ENCODE results near the gene RANBP1. TPM values are rescaled to one million over a fixed set of nuclear protein-coding genes. Genes with fewer than 3 reads are reported as not detected.
A peak's percentile ranks its signal among the peaks of the same experiment; 100 is the strongest.

RANBP1 gene
- total and polyA plus RNA-seq, 9 of the 15 experiments (the other 6 are each of a cell fraction or from before 2014, with no cell fraction given): 162 to 2,891 (median 1,289) TPM

GRCh38 chr22:20137113-20137512 is 21.2 kb downstream of the RANBP1 start:
- Histone ChIP-seq H3K27ac (ENCODE audit: extremely low read depth, low read depth, low read length) (no peak overlapping the region), H3K4me2 (ENCODE audit: insufficient read depth, low read length) (no peak overlapping the region), H4K20me1 (replicated peaks; ENCODE audit: control insufficient read depth, insufficient read depth, low read length) (peaks cover 52% of the 10 kb centered on the region), H2AFZ (ENCODE audit: low read depth, low read length) (no peak overlapping the region), H3K36me3 (ENCODE audit: control insufficient read depth, insufficient read depth, low read length) (peaks cover 17% of the 10 kb centered on the region; the same call in 2 of the 3 replicates), H3K4me3 (no peak overlapping the region), H3K9ac (ENCODE audit: insufficient read depth in 1 of 2, low read depth in 2 of 2, low read length in 2 of 2) (peak overlapping the region in 1 of 2 experiments; percentile 86; a peak in 2 of 4 replicates), H3K27me3 (ENCODE audit: control insufficient read depth in 2 of 2, insufficient read depth in 2 of 2, low read length in 2 of 2) (no peaks in the 10 kb centered on the region), H3K9me1 (ENCODE audit: control insufficient read depth, insufficient read depth, low read length) (peaks cover 18% of the 10 kb centered on the region), H3K79me2 (ENCODE audit: control insufficient read depth, insufficient read depth, low read length) (peaks cover 18% of the 10 kb centered on the region), H3K4me1 (replicated peaks in 1 of 2; ENCODE audit: control insufficient read depth in 2 of 2, insufficient read depth in 2 of 2, low read length in 2 of 2) (peaks cover 17 to 88% of the 10 kb centered on the region in 2 experiments), H3K9me3 (replicated peaks; ENCODE audit: control insufficient read depth, insufficient read depth, low read depth, low read length) (no peaks in the 10 kb centered on the region)
- WGBS (ENCODE audit: insufficient coverage, low coverage, missing lambda C conversion rate): 67% methylated on average over 13 of the region's 13 CpGs
- FAIRE-seq (no peak), ATAC-seq (no peak), DNase-seq (ENCODE audit: extremely low read depth in 1 of 4, low spot score in 3 of 4) (no peak)
- intact Hi-C loops (cut with micrococcal nuclease): no loop called here
- no TSS peak for BruUV-seq (replicated peaks)
- ChIA-PET CTCF (ENCODE audit: low intra/inter-chr PET ratio) (no interaction called here), POLR2A (interaction anchor here (0.6 to 7.2 kb wide), 6 partner anchors 7 to 172 kb away, joined by 3 to 68 read pairs (median 4); partner anchors contain the start of gene TRMT2A)
- in situ Hi-C loops (cut with MboI): no loop called here
- peak; percentile 11 for TF ChIP-seq FIP1L1 (IDR thresholded peaks at IDR 0.05; ENCODE audit: low read depth, low read length, poor library complexity, severe bottlenecking)
- no peak for TF ChIP-seq BRF1 (IDR thresholded peaks at IDR 0.05; ENCODE audit: borderline replicate concordance, extremely low read depth, insufficient read length)
- no peak for TF ChIP-seq PHF8 (IDR thresholded peaks at IDR 0.05; ENCODE audit: borderline replicate concordance, low read length)
- TF ChIP-seq, protein P1, sequence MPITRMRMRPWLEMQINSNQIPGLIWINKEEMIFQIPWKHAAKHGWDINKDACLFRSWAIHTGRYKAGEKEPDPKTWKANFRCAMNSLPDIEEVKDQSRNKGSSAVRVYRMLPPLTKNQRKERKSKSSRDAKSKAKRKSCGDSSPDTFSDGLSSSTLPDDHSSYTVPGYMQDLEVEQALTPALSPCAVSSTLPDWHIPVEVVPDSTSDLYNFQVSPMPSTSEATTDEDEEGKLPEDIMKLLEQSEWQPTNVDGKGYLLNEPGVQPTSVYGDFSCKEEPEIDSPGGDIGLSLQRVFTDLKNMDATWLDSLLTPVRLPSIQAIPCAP (CRISPR knock-in tag; IDR thresholded peaks at IDR 0.05; ENCODE audit: borderline replicate concordance): no peak
- TF ChIP-seq, protein P2, sequence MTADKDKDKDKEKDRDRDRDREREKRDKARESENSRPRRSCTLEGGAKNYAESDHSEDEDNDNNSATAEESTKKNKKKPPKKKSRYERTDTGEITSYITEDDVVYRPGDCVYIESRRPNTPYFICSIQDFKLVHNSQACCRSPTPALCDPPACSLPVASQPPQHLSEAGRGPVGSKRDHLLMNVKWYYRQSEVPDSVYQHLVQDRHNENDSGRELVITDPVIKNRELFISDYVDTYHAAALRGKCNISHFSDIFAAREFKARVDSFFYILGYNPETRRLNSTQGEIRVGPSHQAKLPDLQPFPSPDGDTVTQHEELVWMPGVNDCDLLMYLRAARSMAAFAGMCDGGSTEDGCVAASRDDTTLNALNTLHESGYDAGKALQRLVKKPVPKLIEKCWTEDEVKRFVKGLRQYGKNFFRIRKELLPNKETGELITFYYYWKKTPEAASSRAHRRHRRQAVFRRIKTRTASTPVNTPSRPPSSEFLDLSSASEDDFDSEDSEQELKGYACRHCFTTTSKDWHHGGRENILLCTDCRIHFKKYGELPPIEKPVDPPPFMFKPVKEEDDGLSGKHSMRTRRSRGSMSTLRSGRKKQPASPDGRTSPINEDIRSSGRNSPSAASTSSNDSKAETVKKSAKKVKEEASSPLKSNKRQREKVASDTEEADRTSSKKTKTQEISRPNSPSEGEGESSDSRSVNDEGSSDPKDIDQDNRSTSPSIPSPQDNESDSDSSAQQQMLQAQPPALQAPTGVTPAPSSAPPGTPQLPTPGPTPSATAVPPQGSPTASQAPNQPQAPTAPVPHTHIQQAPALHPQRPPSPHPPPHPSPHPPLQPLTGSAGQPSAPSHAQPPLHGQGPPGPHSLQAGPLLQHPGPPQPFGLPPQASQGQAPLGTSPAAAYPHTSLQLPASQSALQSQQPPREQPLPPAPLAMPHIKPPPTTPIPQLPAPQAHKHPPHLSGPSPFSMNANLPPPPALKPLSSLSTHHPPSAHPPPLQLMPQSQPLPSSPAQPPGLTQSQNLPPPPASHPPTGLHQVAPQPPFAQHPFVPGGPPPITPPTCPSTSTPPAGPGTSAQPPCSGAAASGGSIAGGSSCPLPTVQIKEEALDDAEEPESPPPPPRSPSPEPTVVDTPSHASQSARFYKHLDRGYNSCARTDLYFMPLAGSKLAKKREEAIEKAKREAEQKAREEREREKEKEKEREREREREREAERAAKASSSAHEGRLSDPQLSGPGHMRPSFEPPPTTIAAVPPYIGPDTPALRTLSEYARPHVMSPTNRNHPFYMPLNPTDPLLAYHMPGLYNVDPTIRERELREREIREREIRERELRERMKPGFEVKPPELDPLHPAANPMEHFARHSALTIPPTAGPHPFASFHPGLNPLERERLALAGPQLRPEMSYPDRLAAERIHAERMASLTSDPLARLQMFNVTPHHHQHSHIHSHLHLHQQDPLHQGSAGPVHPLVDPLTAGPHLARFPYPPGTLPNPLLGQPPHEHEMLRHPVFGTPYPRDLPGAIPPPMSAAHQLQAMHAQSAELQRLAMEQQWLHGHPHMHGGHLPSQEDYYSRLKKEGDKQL (CRISPR knock-in tag; IDR thresholded peaks at IDR 0.05; ENCODE audit: borderline replicate concordance): no peak
- no peak for TF ChIP-seq ZNF444 (CRISPR knock-in tag; IDR thresholded peaks at IDR 0.05)
- TF ChIP-seq JUNB (CRISPR knock-in tag; conservative IDR thresholded peaks at IDR 0.05): no peak
- TF ChIP-seq ESRRA (IDR thresholded peaks at IDR 0.05; ENCODE audit: borderline replicate concordance, low read depth): no peak
- peak; percentile 33; the same call in 1 of the 2 replicates for TF ChIP-seq THAP12 (CRISPR knock-in tag; IDR thresholded peaks at IDR 0.05)
- TF ChIP-seq SIRT6 (IDR thresholded peaks at IDR 0.05; ENCODE audit: low read depth, low read length): no peak

Data from K562 (cell line).